Activated naive CD8-positive, alpha-beta T cell (primary cell): ENCODE results near the gene NACAD.
"Not testable (repeated sequence)": the region's sequence is repeated elsewhere in the genome, so short reads cannot be mapped to it uniquely, and the experiment has no call there.

Experiments
- H3K27ac Mint-ChIP-seq: one replicate; pipeline ENCODE4 v1.8.0; 2021; ENCODE audit warnings: mixed read lengths
- H3K27me3 Mint-ChIP-seq: one replicate; pipeline ENCODE4 v1.8.0; 2021; ENCODE audit warnings: mixed read lengths
- H3K36me3 Mint-ChIP-seq: one replicate; pipeline ENCODE4 v1.8.0; 2021; ENCODE audit warnings: mixed read lengths
- H3K4me1 Mint-ChIP-seq: one replicate; pipeline ENCODE4 v1.8.0; 2021; ENCODE audit warnings: low read depth, mixed read lengths
- H3K4me3 Mint-ChIP-seq: one replicate; pipeline ENCODE4 v1.8.0; 2021; ENCODE audit warnings: mild to moderate bottlenecking, mixed read lengths
- H3K9me3 Mint-ChIP-seq: one replicate; pipeline ENCODE4 v1.8.0; 2021; ENCODE audit warnings: low read depth, mixed read lengths

The NACAD gene

DNA sequence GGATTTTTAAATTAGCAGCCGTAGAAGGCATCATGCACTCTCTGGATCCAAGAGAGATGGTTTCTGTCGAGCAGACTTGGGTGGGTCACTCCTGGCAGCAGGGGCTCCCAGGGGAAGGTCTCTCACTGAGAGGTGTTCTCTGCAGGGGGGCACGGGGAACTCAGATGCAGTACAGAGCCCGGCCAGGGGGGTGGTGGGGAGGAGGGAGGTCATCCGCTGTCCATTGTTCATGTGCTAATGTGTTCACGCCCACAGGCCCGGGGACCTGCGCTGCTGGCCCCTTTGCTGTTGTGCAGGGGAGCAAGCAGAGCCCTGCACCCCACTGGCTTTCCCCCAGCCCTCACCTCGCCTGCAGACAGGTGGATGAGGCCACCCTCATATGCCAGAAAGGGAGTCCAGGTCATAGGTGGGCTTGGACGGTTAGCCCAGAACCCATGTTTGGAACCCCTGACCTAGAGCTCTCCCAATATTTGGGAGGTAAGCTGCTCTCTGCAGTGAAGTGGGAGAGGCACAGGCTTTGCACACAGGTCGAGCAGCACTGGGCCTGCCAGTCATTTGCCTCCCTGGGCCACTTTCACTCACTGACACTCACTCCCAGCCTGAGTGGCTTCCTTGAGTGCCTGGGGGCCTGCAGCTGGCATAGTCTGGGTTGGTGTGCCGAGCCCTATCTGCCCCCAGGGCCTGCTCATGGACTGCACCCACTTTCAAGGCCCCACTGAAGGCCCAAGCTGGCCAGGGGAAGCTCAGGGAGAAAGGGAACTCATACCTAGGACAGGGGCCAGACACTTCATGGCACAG lies 35.3 kb upstream of the NACAD start:
- Mint-ChIP-seq H3K36me3 (no peaks in the 10 kb centered on the region), H3K4me3 (no peak overlapping the region), H3K9me3 (no peaks in the 10 kb centered on the region), H3K4me1 (peaks cover 14% of the 10 kb centered on the region), H3K27ac (no peak overlapping the region), H3K27me3 (peaks cover 3% of the 10 kb centered on the region)

DNA sequence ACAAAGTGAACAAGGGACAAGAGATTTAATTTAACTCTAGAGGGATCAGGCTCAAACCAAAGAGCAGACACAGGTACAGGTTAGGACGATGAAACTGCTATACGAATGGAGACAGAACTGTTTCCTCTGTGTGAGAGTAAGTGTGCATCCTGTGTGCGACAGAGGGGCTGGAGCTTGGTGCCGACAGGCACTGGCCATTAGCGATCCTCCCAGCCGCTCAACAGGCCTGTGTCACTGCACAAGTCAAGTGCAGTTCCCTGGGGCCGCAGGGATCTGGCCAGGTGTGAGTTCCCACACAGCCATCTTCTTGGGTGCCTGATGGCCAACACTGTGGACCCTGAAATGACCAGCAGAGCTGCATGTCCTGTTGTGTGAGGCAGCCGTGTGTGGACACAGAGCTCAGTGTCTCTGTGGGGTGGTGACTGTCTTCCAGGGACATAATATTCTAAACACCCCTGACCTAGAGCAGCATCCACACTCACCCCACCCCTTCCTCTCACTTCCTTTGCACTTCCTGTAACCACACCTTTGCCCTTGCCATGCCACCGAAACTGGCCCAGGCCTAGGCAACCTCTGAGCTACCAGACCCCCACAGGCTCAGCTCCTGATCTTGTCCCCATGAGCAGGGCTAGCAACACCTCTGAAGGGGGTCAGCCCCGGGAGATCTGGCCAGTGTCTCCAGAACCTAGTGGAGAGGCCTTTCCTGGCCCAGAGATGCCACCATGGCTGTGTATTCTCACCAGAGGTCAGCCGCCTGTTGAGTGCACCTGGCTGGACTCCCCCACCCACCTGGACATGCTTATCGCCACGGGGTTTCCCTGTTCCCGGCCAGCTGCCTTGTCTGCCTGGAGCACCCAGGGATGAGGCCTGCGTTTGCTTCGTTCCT lies 34.4 kb upstream of the NACAD start:
- Mint-ChIP-seq H3K4me3 (peak overlapping the region; percentile 40), H3K36me3 (no peaks in the 10 kb centered on the region), H3K27ac (peak overlapping the region; percentile 80), H3K4me1 (peaks cover 14% of the 10 kb centered on the region), H3K9me3 (no peaks in the 10 kb centered on the region), H3K27me3 (peaks cover 4% of the 10 kb centered on the region)

DNA sequence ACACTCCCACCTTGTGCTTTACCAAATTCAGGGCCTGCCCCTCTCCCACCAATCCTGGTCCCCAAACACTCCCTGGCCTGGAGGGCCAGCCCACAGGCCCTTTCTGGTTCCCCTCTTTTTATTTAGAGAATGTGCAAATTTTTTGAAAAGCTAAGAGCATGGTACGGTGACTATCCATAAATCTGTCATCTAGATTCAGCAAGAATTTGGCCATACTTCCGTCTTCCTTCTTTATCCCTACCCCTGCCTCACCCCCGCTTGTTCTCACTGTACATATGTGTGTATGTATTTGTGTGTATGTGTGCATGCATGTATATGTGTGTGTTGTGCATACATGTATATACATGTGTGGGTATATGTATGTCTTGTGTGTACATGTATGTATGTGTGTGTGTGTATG lies 30.8 kb upstream of the NACAD start:
- peaks cover 4% of the 10 kb centered on the region for H3K27me3 Mint-ChIP-seq
- H3K9me3 Mint-ChIP-seq: no peaks in the 10 kb centered on the region
- H3K27ac Mint-ChIP-seq: no peak overlapping the region
- H3K4me3 Mint-ChIP-seq: no peak overlapping the region
- peaks cover 14% of the 10 kb centered on the region for H3K4me1 Mint-ChIP-seq
- H3K36me3 Mint-ChIP-seq: no peaks in the 10 kb centered on the region

DNA sequence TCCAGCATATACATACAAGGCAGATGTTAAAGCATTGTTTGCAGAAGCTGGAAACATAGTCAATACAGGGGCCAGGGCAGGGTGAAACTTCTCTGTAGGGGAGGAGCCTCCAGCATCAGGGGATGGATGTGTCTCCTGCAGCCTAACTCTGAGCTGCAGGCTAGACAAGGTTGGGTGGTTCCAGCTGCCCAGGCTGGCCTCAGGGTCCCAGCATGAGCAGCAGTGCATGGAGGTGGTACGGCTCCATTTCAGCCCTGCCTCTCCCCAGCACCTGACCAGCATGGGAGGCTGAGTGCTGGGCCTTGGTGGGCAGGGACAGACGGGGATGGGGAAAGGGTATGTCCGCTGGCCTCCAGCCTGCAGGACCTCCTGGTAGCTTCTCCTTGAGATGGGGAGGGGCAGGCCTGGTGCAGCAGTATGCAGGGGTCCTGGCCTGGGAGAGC lies 30.1 kb upstream of the NACAD start:
- Mint-ChIP-seq H3K4me3 (no peak overlapping the region), H3K27me3 (peaks cover 4% of the 10 kb centered on the region), H3K27ac (no peak overlapping the region), H3K4me1 (peaks cover 14% of the 10 kb centered on the region), H3K9me3 (no peaks in the 10 kb centered on the region), H3K36me3 (no peaks in the 10 kb centered on the region)

DNA sequence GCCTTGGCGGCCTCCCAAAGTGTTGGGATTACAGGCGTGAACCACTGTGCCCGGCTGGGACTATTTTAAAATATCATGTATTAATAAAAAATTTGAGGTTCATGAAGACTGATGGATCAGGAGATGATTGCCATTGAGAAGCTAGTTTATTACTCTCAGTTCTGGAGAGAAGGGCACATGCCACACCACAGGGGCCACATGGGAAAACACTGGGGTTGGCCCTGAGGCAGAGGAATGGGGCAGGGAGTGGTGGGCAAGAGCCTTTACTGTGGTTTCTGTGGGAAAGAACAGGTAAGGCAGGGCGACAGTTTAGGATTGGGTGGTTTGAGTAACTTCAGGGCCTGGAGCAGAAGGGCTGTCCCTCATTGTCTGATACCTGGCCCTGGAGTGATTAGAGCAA lies 29.5 kb upstream of the NACAD start:
- Mint-ChIP-seq H3K27ac (no peak overlapping the region), H3K27me3 (peaks cover 4% of the 10 kb centered on the region), H3K9me3 (no peaks in the 10 kb centered on the region)

DNA sequence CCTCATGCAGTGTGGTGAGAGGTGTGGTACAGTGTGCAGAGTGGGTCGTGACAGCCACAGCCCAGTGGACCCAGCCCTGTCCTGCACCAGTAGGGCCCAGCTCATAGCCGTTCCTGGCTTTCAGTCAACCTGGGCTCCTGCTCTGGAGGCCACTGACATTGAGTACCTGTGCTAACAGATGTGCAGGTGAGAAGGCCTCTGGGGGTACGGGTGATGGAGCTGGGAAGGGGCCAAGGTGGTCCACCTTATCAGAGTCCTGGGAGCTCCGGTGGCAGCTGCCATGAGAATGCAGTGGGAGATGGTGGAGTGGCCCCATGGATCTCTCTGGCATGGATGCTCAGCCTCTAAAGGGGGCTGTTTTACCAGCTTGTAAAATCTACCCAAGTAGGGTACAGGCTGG lies 28.8 kb upstream of the NACAD start:
- H3K4me3 Mint-ChIP-seq: no peak overlapping the region
- H3K27ac Mint-ChIP-seq: no peak overlapping the region
- H3K36me3 Mint-ChIP-seq: no peaks in the 10 kb centered on the region

More for the DNA sequence above, 29.5 kb upstream of the NACAD start:
- H3K36me3 Mint-ChIP-seq: no peaks in the 10 kb centered on the region
- H3K4me3 Mint-ChIP-seq: no peak overlapping the region
- peaks cover 9% of the 10 kb centered on the region for H3K4me1 Mint-ChIP-seq

DNA sequence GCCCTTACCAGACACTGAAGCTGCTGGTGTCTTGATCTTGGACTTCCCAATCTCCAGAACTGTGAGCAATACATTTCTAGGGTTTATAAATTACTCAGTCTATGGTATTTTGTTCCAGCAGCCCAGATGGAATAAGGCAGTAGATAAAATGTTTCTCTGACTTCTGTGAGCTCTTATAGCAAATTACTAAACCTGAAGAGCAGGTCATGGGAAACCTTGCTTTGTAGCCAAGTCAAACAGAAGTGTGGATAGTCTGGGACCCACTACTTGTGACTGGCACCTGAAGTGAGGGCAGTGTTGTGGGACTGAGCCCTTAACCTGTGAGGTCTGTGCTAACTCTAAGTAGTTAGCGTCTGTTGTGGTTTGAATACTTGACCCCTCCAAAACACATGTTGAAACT lies 27.3 kb upstream of the NACAD start:
- H3K4me3 Mint-ChIP-seq: no peak overlapping the region
- no peak overlapping the region for H3K27ac Mint-ChIP-seq
- peaks cover 4% of the 10 kb centered on the region for H3K27me3 Mint-ChIP-seq
- H3K9me3 Mint-ChIP-seq: no peaks in the 10 kb centered on the region
- peaks cover 9% of the 10 kb centered on the region for H3K4me1 Mint-ChIP-seq
- H3K36me3 Mint-ChIP-seq: no peaks in the 10 kb centered on the region

More for the DNA sequence above, 28.8 kb upstream of the NACAD start:
- Mint-ChIP-seq H3K9me3 (no peaks in the 10 kb centered on the region), H3K4me1 (peaks cover 5% of the 10 kb centered on the region), H3K27me3 (peaks cover 4% of the 10 kb centered on the region)

DNA sequence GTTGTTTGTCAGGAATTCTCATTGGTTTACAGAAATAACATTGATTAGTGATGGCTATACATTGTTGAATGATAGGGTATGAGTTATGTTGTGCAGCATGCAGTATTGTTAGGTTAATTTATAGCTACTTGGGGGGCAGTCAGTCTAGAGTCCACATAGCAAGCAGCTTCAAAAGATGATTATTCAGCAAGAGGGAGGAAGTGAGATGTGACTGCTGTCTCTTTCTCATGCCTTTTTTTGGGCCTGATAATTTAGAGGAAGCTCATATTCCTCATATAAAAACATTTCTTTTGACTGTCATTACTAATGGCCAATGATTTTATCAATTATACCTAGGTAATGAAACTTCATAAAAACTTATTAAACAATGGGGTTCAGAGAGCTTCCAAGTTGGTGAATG lies 26.2 kb upstream of the NACAD start:
- no peak overlapping the region for H3K27ac Mint-ChIP-seq
- no peaks in the 10 kb centered on the region for H3K9me3 Mint-ChIP-seq
- H3K4me3 Mint-ChIP-seq: no peak overlapping the region
- H3K36me3 Mint-ChIP-seq: peaks cover 5% of the 10 kb centered on the region
- H3K27me3 Mint-ChIP-seq: peaks cover 4% of the 10 kb centered on the region
- peaks cover 15% of the 10 kb centered on the region for H3K4me1 Mint-ChIP-seq

DNA sequence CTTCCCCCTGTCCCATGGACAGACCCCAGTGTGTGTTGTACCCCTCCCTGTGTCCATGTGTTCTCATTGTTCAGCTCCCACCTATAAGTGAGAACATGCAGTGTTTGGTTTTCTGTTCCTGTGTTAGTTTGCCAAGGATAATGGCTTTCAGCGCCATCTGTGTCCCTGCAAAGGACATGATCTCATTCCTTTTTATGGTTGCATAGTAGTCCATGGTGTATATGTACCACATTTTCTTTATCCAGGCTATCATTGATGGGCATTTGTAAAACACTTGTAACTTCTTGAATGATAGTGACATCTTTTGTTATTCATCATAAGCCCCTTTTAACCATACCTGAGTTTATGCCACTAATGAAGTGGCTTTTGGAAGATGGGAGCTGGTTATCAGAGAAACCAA lies 25.5 kb upstream of the NACAD start:
- not testable (repeated sequence) for H3K4me3 Mint-ChIP-seq, H3K9me3 Mint-ChIP-seq, H3K27me3 Mint-ChIP-seq, H3K27ac Mint-ChIP-seq, H3K36me3 Mint-ChIP-seq
- H3K4me1 Mint-ChIP-seq: peaks cover 18% of the 10 kb centered on the region

DNA sequence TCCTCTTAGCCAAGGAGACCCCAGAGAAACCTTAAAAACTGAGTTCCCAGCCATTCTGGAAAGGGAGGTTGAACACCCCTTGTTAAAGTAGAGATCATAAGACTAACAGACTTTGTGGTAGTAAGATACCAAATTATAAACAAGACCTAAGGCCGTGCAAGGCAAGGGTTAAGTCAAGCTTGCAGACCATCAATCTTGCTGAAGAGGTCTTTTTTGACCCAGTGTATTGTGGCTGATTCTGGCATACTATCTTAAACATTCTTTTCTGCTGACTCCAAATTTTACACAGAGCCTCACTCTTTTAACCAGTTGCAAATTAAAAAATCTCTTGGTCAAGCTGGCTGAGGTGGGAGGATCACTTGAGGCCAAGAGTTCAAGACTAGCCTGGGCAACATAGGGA lies 23.9 kb upstream of the NACAD start:
- Mint-ChIP-seq H3K27me3 (no peaks in the 10 kb centered on the region), H3K27ac (peak overlapping the region; percentile 72), H3K36me3 (peaks cover 10% of the 10 kb centered on the region), H3K4me1 (peaks cover 32% of the 10 kb centered on the region), H3K4me3 (peak overlapping the region; percentile 76), H3K9me3 (no peaks in the 10 kb centered on the region)

DNA sequence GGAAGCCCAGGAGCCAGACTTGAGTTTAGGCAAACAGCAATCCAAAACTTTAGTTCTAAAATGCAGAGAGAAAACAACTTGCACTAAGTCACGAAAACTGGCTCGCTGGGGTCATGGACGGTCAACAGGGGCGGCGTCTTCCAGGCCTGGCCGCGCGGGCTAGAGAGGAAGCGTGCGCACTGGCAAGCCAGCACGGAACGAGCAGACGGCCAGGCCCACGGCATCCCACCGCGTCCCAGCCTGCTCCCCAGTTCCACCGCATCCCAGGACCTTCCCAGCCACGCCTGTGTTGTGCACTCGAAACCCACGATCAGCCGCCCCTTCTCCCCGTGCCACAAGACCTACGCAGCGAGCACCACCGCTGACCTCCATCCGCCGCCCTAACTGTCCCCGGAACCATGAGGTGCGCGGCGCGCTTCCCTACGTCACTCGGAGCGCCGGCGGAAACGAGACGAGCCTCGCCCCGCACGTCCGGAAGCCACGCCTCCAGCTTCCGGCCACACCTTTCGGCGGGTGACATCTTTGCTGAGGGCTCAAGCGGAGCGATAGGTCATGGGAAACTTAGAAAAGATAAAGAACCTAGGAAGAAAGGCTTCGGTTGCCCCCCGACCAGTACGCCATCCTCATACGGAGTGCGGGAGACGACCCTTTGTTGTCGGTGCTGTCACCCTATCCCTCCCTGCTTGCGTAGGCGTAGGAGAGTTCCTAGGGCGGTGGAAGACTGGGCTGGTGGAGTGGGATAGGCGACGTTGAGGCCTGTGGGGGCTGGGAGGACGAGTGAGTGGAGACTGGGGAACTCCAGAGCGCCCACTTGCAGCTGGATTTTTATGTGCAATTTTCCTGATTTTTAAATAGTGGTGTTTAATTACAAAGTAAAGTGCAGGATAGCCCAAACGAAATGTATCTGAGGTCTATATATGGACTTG lies 22.8 kb upstream of the NACAD start, which contains the start of gene TBRG4:
Gene TBRG4 (minus strand): TSS at position 400 of the 926 bp plus-strand sequence. CDS start 2,460 bp downstream, outside the sequence.
- H3K27ac Mint-ChIP-seq: peak within 1 kb of the TSS; percentile 100
- peak within 1 kb of the TSS; percentile 100 for H3K4me3 Mint-ChIP-seq
- peaks cover 42% of the 10 kb centered on the region for H3K4me1 Mint-ChIP-seq
- H3K9me3 Mint-ChIP-seq: no peaks in the 10 kb centered on the region
- peaks cover 13% of the 10 kb centered on the region for H3K36me3 Mint-ChIP-seq
- H3K27me3 Mint-ChIP-seq: no peaks in the 10 kb centered on the region

DNA sequence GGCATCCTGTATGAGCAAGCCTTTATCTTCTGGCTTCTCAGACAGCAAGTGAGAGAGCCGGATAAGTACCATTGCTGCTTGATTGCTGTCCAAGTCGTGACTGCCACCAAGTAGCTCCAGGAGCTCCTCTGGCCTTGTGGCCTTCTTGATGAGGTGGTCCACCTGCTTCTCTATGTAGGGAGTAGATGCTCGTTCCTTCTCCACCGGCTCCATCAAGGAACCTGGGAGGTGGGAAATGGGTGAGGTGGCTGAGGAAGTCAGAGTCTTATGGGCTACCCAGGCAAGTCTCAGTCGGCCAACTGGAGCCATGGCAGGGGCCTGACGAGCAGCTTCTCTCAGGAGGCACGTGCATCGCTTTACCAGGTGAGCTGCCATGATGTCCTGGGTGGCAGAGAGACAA lies 20.1 kb upstream of the NACAD start:
- Mint-ChIP-seq H3K9me3 (no peaks in the 10 kb centered on the region), H3K27me3 (no peaks in the 10 kb centered on the region), H3K4me1 (peaks cover 58% of the 10 kb centered on the region), H3K36me3 (peaks cover 13% of the 10 kb centered on the region), H3K4me3 (peak overlapping the region; percentile 85), H3K27ac (peak overlapping the region; percentile 84)

DNA sequence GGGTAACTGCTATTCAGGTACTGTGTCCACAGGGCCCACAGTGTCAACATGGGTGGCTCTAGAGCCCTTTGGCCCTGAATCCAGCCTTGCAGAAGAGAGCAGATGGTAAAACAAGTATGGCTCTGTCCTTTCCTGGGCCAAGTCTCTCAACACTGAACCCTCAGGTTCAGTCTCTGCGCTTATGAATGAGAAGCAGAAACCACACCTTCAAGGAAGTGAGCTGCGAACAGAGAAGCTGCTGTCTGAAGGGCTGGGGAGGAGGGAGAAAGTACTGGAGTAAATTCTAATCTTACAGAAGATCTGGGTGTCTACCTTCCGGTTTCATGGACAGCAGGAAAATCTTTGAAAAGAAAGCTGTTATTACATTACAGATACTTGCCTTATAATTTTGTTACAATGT lies 18.6 kb upstream of the NACAD start:
- H3K4me3 Mint-ChIP-seq: peak overlapping the region; percentile 85
- H3K27ac Mint-ChIP-seq: peak overlapping the region; percentile 80
- peaks cover 58% of the 10 kb centered on the region for H3K4me1 Mint-ChIP-seq
- H3K27me3 Mint-ChIP-seq: no peaks in the 10 kb centered on the region
- H3K36me3 Mint-ChIP-seq: peaks cover 13% of the 10 kb centered on the region
- H3K9me3 Mint-ChIP-seq: no peaks in the 10 kb centered on the region

DNA sequence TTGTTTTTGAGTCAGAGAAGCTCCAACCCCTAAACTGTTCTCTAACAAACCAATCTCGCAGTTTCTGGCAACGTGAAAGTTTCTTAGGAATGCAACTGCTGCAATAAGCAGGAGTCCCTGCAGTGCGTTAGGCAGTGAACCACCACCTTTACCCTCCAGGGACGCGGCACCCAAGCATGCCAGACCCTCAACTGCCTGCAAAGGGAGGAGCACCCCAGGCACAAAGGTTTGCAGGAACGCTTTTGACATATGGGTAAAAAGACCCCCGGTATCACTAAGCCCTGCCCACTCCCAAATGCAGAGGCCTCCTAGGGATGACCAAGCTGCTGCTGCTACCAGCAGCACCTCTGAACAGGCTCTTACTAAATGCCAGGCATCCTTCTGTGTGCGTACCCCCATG lies 18.1 kb upstream of the NACAD start:
- Mint-ChIP-seq H3K27ac (no peak overlapping the region), H3K4me3 (peak overlapping the region; percentile 85), H3K27me3 (no peaks in the 10 kb centered on the region), H3K36me3 (peaks cover 13% of the 10 kb centered on the region), H3K4me1 (peaks cover 57% of the 10 kb centered on the region), H3K9me3 (no peaks in the 10 kb centered on the region)
